DOHH2 (cell line): ENCODE measurements around the gene DYRK1A.

Source experiments
- H3F3A ChIP-seq: fragments of 200-600 bp; sonication (generic), shearing (Covaris generic); 2 replicates; pipeline ENCODE4 v1.6.0; 2016; ENCODE audit warnings: antibody characterized with exemption, mild to moderate bottlenecking; ENCODE audit not compliant: control insufficient read depth, insufficient read depth
- H3K27ac ChIP-seq: fragments of 200-600 bp; sonication (generic); 2 replicates; pipeline ENCODE4 v1.5.1; 2014; ENCODE audit warnings: low read depth, mild to moderate bottlenecking, low read length, moderate library complexity
- H3K27me3 ChIP-seq: fragments of 200-600 bp; sonication (generic); 2 replicates; pipeline ENCODE4 v1.6.1; 2014; ENCODE audit warnings: mild to moderate bottlenecking, low read length, mixed read lengths; ENCODE audit not compliant: control insufficient read depth
- H3K36me3 ChIP-seq: fragments of 200-600 bp; sonication (generic); 2 replicates; pipeline ENCODE4 v1.6.1; 2014; ENCODE audit warnings: mild to moderate bottlenecking, low read length, moderate library complexity, mixed read lengths; ENCODE audit not compliant: control insufficient read depth
- H3K4me1 ChIP-seq: fragments of 200-600 bp; sonication (generic); 2 replicates; pipeline ENCODE4 v1.6.1; 2014; ENCODE audit warnings: mild to moderate bottlenecking, low read length, mixed read lengths; ENCODE audit not compliant: control insufficient read depth
- H3K4me2 ChIP-seq: fragments of 200-600 bp; sonication (generic); 2 replicates; pipeline ENCODE4 v1.6.0; 2014; ENCODE audit warnings: mild to moderate bottlenecking, low read length, moderate library complexity
- H3K4me3 ChIP-seq: fragments of 200-600 bp; sonication (generic); 2 replicates; pipeline ENCODE4 v1.5.1; 2014; ENCODE audit warnings: mild to moderate bottlenecking, low read length, mixed read lengths
- H3K79me2 ChIP-seq: fragments of 200-600 bp; sonication (generic); 2 replicates; pipeline ENCODE4 v1.6.1; 2014; ENCODE audit warnings: mild to moderate bottlenecking, low read length, mixed read lengths; ENCODE audit not compliant: control insufficient read depth
- H3K9me2 ChIP-seq: fragments of 200-600 bp; sonication (generic); replicated peaks from 2 replicates; pipeline ENCODE4 v1.6.1; 2014; ENCODE audit warnings: mild to moderate bottlenecking, low read length, mixed read lengths; ENCODE audit not compliant: control insufficient read depth
- H3K9me3 ChIP-seq: fragments of 200-600 bp; sonication (generic); 2 replicates; pipeline ENCODE4 v1.6.1; 2014; ENCODE audit warnings: antibody characterized with exemption, low read length, mixed read lengths; ENCODE audit not compliant: control insufficient read depth, insufficient read depth
- H4K20me1 ChIP-seq: fragments of 200-600 bp; sonication (generic); 2 replicates; pipeline ENCODE4 v1.6.0; 2014; ENCODE audit warnings: low read depth, mild to moderate bottlenecking, antibody characterized with exemption, low read length, moderate library complexity; ENCODE audit not compliant: control insufficient read depth, insufficient read depth
- CTCF ChIP-seq: fragments of 200-600 bp; sonication (generic); IDR thresholded peaks from one replicate; pipeline ENCODE4 v1.5.1; 2014; ENCODE audit warnings: antibody characterized with exemption, mild to moderate bottlenecking, low read depth, low read length; ENCODE audit not compliant: poor library complexity, severe bottlenecking
- EZH2phosphoT487 ChIP-seq: fragments of 200-600 bp; sonication (generic); IDR thresholded peaks from 2 replicates; pipeline ENCODE4 v1.6.1; 2017; ENCODE audit warnings: borderline replicate concordance, mild to moderate bottlenecking, antibody characterized with exemption, low read length, moderate library complexity, mixed read lengths

DYRK1A gene

GRCh38 chr21:37507716-37508115 is 141.1 kb downstream of the DYRK1A start:
- no peak overlapping the region for H3K4me3 ChIP-seq
- H4K20me1 ChIP-seq = no peaks in the 10 kb centered on the region
- peaks cover 94% of the 10 kb centered on the region for H3K36me3 ChIP-seq
- TF ChIP-seq CTCF (no peak), EZH2phosphoT487 (no peak)
- peaks cover 11% of the 10 kb centered on the region; the same call in 1 of the 2 replicates for H3K79me2 ChIP-seq
- H3K9me2 ChIP-seq = no peaks in the 10 kb centered on the region
- no peaks in the 10 kb centered on the region for H3K27me3 ChIP-seq
- H3K4me1 ChIP-seq = peaks cover 7% of the 10 kb centered on the region
- no peak overlapping the region for H3K27ac ChIP-seq
- no peak overlapping the region for H3K4me2 ChIP-seq
- no peaks in the 10 kb centered on the region for H3K9me3 ChIP-seq
- H3F3A ChIP-seq = no peaks in the 10 kb centered on the region

GRCh38 chr21:37508341-37508740 is 141.8 kb downstream of the DYRK1A start:
- Histone ChIP-seq H3K36me3 (peaks cover 94% of the 10 kb centered on the region), H3K4me3 (no peak overlapping the region), H3K27me3 (no peaks in the 10 kb centered on the region), H3K79me2 (peaks cover 8% of the 10 kb centered on the region; the same call in 1 of the 2 replicates), H3K4me1 (peaks cover 7% of the 10 kb centered on the region), H3K4me2 (no peak overlapping the region), H3K27ac (no peak overlapping the region), H3K9me3 (no peaks in the 10 kb centered on the region), H4K20me1 (no peaks in the 10 kb centered on the region), H3K9me2 (no peaks in the 10 kb centered on the region), H3F3A (no peaks in the 10 kb centered on the region)
- TF ChIP-seq EZH2phosphoT487 = no peak
- no peak for TF ChIP-seq CTCF

- no peak overlapping the region for H3K4me2 ChIP-seq
- no peak for TF ChIP-seq EZH2phosphoT487
- no peak for TF ChIP-seq CTCF
- no peaks in the 10 kb centered on the region for H3K27me3 ChIP-seq
- H3K79me2 ChIP-seq = peaks cover 8% of the 10 kb centered on the region; the same call in 1 of the 2 replicates
- no peak overlapping the region for H3K27ac ChIP-seq
- no peaks in the 10 kb centered on the region for H3K9me2 ChIP-seq
- H3K4me3 ChIP-seq = no peak overlapping the region
- no peaks in the 10 kb centered on the region for H4K20me1 ChIP-seq
- H3K36me3 ChIP-seq = peaks cover 98% of the 10 kb centered on the region
- peaks cover 7% of the 10 kb centered on the region for H3K4me1 ChIP-seq
- no peaks in the 10 kb centered on the region for H3F3A ChIP-seq
- no peaks in the 10 kb centered on the region for H3K9me3 ChIP-seq
Observed at GRCh38 chr21:37509802-37510393, 143.3 kb downstream of the DYRK1A start.
